GM12891 (cell line): ENCODE results near the gene PPIE.

Experiments used
- PAX5 ChIP-seq: IDR thresholded peaks from 2 replicates; pipeline ENCODE4 v1.6.1; 2011; ENCODE audit warnings: low read length, moderate library complexity, mild to moderate bottlenecking; ENCODE audit not compliant: insufficient read depth, severe bottlenecking
- POLR2A ChIP-seq: IDR thresholded peaks from 2 replicates; pipeline ENCODE4 v1.6.1; 2011; ENCODE audit warnings: low read depth, low read length, control low read depth
- POLR2AphosphoS5 ChIP-seq: IDR thresholded peaks from 2 replicates; pipeline ENCODE4 v1.6.1; 2011; ENCODE audit warnings: low read depth, low read length, control low read depth

- no peak for TF ChIP-seq POLR2A
- TF ChIP-seq POLR2AphosphoS5, result no peak
- no peak for TF ChIP-seq PAX5
Observed at GRCh38 chr1:39776400-39776713, 37.7 kb downstream of the PPIE start.
